Activated gamma-delta T cell treated with Interleukin-2 at 50 U/mL for 16 hours (primary cell): Measurements from ENCODE around the gene PIK3C2G.
"Not testable (repeated sequence)": the region's sequence is repeated elsewhere in the genome, so short reads cannot be mapped to it uniquely, and the experiment has no call there.

Experiments used
- DNase-seq: peaks from one replicate; pipeline ENCODE4 v3.0.0-alpha.2; 2020

The PIK3C2G gene

DNA sequence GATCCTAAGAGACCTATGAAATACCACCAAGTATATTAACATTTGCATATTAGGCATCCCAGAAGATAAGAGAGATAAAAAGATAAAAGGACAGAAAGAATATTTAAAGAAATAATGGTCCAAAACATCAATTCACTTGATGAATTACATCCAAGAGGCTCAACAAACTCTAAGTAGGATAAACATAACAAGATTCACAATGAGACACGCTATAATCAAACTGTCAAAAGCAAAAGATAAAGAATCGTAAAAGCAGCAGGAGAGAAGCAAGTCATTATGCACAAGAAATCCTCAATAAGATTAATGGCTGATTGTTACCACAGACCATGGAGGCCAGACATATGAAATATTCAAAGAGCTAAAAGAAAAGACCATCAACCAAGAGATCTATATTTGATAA lies 396.9 kb downstream of the PIK3C2G start:
- DNase-seq = no peak

DNA sequence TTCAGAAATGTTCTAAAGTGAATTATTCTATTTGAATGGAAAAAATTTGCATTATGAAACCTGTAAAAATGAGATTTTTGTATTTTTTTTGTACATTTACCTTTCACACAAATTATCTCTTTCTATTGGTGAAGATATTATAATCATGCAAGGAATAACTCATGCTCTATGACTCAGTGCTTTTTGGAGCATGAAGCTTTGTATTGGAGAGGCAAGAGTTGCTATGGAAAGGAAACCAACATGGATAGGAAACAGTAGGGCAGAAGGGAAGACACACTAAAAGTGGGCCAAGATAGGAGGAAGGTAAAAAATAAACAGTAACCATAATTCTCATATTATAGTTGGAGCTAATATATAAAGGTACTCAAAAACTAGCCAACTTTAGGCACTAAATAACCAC lies 397.5 kb downstream of the PIK3C2G start:
- DNase-seq = no peak

DNA sequence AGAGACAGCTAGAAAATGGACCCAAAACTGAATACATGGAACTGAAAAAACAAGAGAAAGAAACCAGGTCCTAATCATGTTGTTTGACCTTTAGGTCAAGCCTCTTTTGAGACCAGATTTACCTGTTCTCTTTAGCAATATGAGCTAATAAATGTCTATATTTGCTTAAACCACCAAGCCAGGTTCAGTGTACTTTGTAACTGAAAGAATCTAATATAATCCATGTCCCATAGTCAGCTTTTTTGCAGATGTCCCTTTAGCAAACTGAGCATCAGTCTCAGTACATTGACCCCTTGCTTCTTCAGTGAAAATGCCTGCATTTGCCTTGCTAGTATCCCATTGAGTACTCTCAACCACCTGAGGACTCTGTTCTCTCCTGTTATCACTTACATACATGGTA lies 414.8 kb downstream of the PIK3C2G start:
- DNase-seq = no peak

DNA sequence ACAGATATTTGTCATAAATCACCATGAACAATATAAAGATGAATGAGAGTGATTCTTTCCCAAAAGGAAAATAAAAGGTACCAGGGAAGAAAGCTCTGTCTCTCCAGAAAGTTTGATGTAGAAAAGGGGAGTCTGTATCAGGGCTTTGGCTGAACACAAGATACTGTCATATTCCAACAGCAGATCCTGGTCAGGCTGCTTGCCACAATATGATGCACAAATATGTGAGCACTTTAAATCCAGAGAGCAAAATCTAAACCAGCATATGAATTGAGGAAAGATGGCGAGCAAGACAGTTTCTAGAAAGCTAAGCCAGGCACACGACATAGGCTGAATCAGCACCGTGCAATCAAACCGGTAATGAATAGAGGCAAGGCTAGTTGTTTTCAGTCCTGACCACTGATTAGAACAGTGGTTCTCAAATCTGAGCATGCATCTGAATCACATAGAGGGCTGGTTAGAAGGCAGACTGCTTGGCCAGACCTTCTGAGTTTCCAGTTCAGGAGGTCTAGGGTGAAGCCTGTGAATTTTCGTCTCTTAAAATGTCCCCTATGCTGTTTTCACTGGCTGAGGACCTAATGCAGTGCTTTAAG lies 415.8 kb downstream of the PIK3C2G start:
- no peak for DNase-seq

DNA sequence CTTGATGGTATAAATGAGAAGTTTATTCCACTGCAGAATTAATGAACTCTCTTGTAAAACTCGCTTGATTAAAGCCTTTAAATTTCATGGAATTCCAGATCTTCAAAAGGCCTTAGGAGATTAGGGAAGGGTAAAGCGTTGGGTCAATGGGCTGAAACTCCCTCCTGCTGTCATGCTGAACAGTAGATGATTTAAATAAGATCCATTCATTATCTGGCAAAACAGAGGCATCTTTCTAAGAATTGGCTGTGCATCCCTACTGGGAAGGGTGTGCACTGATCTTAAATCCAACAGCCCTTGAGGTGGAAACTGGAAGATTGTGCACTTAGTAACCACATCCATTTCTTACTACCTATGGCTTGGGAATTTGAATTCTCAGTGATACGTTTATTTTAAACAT lies 420.5 kb downstream of the PIK3C2G start:
- no peak for DNase-seq

DNA sequence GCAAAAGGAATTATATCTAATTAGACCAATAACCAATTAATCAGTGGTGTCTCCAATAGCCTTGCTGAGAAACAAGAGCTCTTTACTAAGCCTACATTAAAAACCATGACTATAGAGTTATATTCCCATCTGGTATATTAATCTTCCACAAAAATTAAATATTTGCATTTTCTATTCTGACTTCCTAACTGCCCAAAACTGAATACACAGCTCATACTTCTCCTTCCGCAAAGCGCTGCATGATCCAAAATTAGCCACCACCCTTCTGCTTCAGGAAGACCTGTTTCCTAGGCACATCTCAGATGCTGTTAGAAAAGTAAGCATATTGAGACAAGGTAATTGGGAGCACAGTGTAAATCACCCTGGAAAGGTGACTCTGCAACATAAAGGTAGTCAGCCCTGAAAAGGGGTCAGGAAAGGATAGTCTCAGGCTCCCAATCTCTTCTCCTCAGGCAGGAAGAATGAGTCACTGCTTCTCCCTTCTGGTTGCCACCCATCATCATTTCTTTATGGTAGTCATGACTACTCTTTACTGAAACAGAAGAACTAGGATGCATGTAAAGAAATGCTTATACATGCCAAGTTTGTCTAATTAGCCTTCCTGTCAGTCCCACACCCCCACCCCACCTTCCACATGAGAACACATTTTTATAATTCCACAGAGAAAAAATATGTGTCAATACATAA lies 422.2 kb downstream of the PIK3C2G start:
- no peak for DNase-seq

DNA sequence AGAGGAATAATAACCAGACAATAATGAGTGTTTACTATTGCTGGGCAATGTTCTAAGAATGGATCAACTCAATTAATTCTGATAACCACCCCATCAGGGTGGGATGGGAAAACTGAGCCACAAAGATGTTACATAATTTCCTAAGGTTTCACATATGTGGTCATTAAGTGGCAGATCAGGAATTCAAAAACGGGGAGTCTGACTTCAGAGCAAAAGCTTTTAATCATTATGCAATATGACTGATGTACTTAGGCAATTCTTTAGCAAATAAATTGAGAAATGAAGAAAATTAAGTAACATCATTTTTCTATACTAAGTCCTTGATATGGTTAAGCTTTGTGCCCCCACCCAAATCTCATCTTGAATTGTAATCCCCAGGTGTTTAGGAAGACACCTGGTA lies 423.1 kb downstream of the PIK3C2G start:
- no peak for DNase-seq

DNA sequence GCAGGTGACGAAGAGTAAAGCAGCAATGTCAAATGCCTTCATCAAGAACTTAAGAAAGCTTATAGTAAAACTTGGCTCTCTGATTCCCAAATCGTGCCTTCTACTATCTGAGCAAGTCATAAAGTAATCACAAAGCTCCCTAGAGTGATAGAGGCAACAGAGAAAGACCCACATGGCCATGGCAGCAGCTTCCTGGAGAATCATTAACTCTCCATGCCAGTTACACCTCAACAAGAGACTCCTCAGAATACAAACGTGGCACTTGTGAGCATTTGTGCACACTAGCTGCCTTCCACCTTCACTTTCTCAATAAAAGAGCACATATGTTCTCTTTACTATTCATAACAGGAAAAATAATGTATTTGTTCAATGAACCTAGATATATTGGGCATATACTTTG lies 428.5 kb downstream of the PIK3C2G start:
- no peak for DNase-seq

DNA sequence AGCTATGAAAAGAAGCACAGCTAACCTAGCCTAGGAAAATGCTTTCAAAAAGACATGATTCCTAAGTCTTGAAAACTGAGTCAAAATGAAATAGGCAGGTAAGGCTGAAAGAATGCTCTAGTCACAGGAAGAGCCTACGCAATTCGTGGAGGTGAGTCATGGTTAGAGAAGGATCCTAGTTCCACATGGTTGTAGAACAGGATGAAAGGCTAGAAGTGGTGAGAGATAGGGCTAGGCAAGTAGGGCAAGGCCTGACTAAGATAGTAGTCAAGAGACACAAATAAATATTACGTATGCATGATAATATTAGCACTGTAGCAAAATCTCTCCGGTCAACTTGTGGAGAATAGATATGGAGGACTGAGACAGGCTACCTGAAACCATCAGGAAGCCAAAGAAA lies 429.3 kb downstream of the PIK3C2G start:
- no peak for DNase-seq

DNA sequence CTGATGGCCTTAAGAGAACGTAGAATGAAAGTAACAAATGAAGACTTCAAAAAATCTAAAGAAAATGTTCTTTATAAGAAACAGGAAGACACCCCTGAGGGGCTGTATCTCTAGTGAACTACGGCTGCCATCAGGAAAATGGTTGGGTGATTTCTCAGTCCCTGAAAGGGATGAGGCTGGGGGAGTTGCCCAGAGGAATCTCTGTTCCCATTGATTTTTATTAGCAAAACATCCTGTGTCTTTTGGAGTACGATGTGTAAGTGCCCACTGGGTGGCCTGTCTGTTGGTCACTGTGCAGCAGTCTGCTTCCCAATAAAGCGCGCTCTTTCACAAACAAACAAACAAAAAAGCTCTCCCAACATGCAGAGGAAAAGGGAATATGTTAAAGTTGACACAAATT lies 432.7 kb downstream of the PIK3C2G start:
- DNase-seq = not testable (repeated sequence)

DNA sequence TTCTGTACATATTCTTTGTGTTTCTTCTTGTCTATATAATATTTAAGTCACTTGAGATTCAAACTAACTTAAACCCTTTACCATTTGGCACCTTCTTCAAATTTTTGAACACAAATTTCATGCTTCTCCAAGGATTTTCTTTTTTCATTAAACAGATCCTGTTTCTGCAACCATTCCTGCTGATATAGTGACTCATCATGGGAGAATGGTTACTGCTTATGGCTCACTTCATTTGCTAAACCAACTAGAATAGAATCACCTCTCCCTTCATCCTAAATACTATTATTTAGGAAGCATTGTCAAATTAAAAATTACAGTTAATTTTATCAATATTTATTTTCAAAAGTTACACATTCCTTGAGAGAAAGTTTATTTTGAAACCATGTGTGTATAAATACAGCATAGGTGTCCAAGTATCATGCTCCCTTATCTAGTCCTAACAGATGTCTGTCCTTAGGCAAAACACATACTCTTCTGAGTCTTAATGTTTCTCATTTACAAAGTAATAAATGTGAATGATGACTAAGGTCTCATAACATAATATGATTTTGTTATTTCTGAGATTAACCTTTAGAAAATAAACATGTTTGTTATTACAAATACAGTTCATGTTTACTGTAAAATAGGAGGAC lies 435.8 kb downstream of the PIK3C2G start:
- DNase-seq = no peak
